ENCODE results near the gene SCGB1A1.
A peak's percentile ranks its signal among the peaks of the same experiment; 100 is the strongest.

Gene SCGB1A1

GRCh38 chr11:62432695-62433094, 13.9 kb downstream of the SCGB1A1 start:
- Histone ChIP-seq H3K4me1 (ENCODE audit: control insufficient read depth in 5 of 5, insufficient read depth in 5 of 5, low read length in 5 of 5) (peaks cover 2 to 60% (median 47%) of the 10 kb centered on the region in 5 donors), H3K9me3 (ENCODE audit: control insufficient read depth in 5 of 5, low read length in 5 of 5) (no peaks in the 10 kb centered on the region), H3K36me3 (ENCODE audit: control insufficient read depth in 5 of 5, insufficient read depth in 5 of 5, low read length in 5 of 5) (peaks cover 0 to 2% (median 0%) of the 10 kb centered on the region in 5 donors), H3K9ac (ENCODE audit: low read length in 5 of 5) (no peak overlapping the region), H3K27ac (ENCODE audit: low read depth, low read length) (no peak overlapping the region), H3K27me3 (ENCODE audit: control insufficient read depth in 5 of 5, insufficient read depth in 4 of 5, low read length in 5 of 5) (no peaks in the 10 kb centered on the region), H3K4me3 (ENCODE audit: low read depth in 1 of 5, low read length in 5 of 5) (no peak overlapping the region)

- Histone ChIP-seq H3K27me3 (ENCODE audit: control insufficient read depth in 5 of 5, insufficient read depth in 4 of 5, low read length in 5 of 5) (no peaks in the 10 kb centered on the region), H3K9ac (ENCODE audit: low read length in 5 of 5) (no peak overlapping the region), H3K27ac (ENCODE audit: low read depth, low read length) (peak overlapping the region; percentile 38), H3K9me3 (ENCODE audit: control insufficient read depth in 5 of 5, low read length in 5 of 5) (no peaks in the 10 kb centered on the region), H3K4me1 (ENCODE audit: control insufficient read depth in 5 of 5, insufficient read depth in 5 of 5, low read length in 5 of 5) (peaks cover 2 to 56% (median 45%) of the 10 kb centered on the region in 5 donors), H3K4me3 (ENCODE audit: low read depth in 1 of 5, low read length in 5 of 5) (peak overlapping the region in 2 of 5 donors; percentile 2 to 4), H3K36me3 (ENCODE audit: control insufficient read depth in 5 of 5, insufficient read depth in 5 of 5, low read length in 5 of 5) (peaks cover 0 to 2% (median 0%) of the 10 kb centered on the region in 5 donors)
Observed at GRCh38 chr11:62433141-62433903, 14.5 kb downstream of the SCGB1A1 start.

- Histone ChIP-seq H3K9ac (ENCODE audit: low read length in 5 of 5) (peak overlapping the region in 2 of 5 donors; percentile 5 to 35), H3K4me3 (ENCODE audit: low read depth in 1 of 5, low read length in 5 of 5) (peak overlapping the region in 2 of 5 donors; percentile 4 to 22), H3K27me3 (ENCODE audit: control insufficient read depth in 5 of 5, insufficient read depth in 4 of 5, low read length in 5 of 5) (no peaks in the 10 kb centered on the region), H3K27ac (ENCODE audit: low read depth, low read length) (peak overlapping the region; percentile 38), H3K4me1 (ENCODE audit: control insufficient read depth in 5 of 5, insufficient read depth in 5 of 5, low read length in 5 of 5) (peaks cover 2 to 55% (median 42%) of the 10 kb centered on the region in 5 donors), H3K9me3 (ENCODE audit: control insufficient read depth in 5 of 5, low read length in 5 of 5) (no peaks in the 10 kb centered on the region), H3K36me3 (ENCODE audit: control insufficient read depth in 5 of 5, insufficient read depth in 5 of 5, low read length in 5 of 5) (peaks cover 0 to 2% (median 0%) of the 10 kb centered on the region in 5 donors)
Observed at GRCh38 chr11:62433904-62434276, 15.1 kb downstream of the SCGB1A1 start.

- H3K36me3 ChIP-seq (ENCODE audit: control insufficient read depth in 5 of 5, insufficient read depth in 5 of 5, low read length in 5 of 5), result peaks cover 0 to 2% (median 0%) of the 10 kb centered on the region in 5 donors
- H3K4me1 ChIP-seq (ENCODE audit: control insufficient read depth in 5 of 5, insufficient read depth in 5 of 5, low read length in 5 of 5), result peaks cover 13 to 54% (median 44%) of the 10 kb centered on the region in 5 donors
- H3K9ac ChIP-seq (ENCODE audit: low read length in 5 of 5), result no peak overlapping the region
- no peaks in the 10 kb centered on the region for H3K9me3 ChIP-seq (ENCODE audit: control insufficient read depth in 5 of 5, low read length in 5 of 5)
- H3K4me3 ChIP-seq (ENCODE audit: low read depth in 1 of 5, low read length in 5 of 5), result no peak overlapping the region
- no peaks in the 10 kb centered on the region for H3K27me3 ChIP-seq (ENCODE audit: control insufficient read depth in 5 of 5, insufficient read depth in 4 of 5, low read length in 5 of 5)
- peak overlapping the region; percentile 46 for H3K27ac ChIP-seq (ENCODE audit: low read depth, low read length)
Observed at GRCh38 chr11:62435846-62436660, 17.2 kb downstream of the SCGB1A1 start.

GRCh38 chr11:62437616-62438015, 18.8 kb downstream of the SCGB1A1 start:
- H3K27me3 ChIP-seq (ENCODE audit: control insufficient read depth in 5 of 5, insufficient read depth in 4 of 5, low read length in 5 of 5), result no peaks in the 10 kb centered on the region
- no peak overlapping the region for H3K4me3 ChIP-seq (ENCODE audit: low read depth in 1 of 5, low read length in 5 of 5)
- no peaks in the 10 kb centered on the region for H3K9me3 ChIP-seq (ENCODE audit: control insufficient read depth in 5 of 5, low read length in 5 of 5)
- no peak overlapping the region for H3K9ac ChIP-seq (ENCODE audit: low read length in 5 of 5)
- H3K4me1 ChIP-seq (ENCODE audit: control insufficient read depth in 5 of 5, insufficient read depth in 5 of 5, low read length in 5 of 5), result peaks cover 10 to 46% (median 40%) of the 10 kb centered on the region in 5 donors
- no peak overlapping the region for H3K27ac ChIP-seq (ENCODE audit: low read depth, low read length)
- peaks cover 0 to 2% (median 0%) of the 10 kb centered on the region in 5 donors for H3K36me3 ChIP-seq (ENCODE audit: control insufficient read depth in 5 of 5, insufficient read depth in 5 of 5, low read length in 5 of 5)

- peaks cover 10 to 47% (median 40%) of the 10 kb centered on the region in 5 donors for H3K4me1 ChIP-seq (ENCODE audit: control insufficient read depth in 5 of 5, insufficient read depth in 5 of 5, low read length in 5 of 5)
- H3K27ac ChIP-seq (ENCODE audit: low read depth, low read length), result no peak overlapping the region
Observed at GRCh38 chr11:62438641-62439040, 19.8 kb downstream of the SCGB1A1 start.

GRCh38 chr11:62439785-62440602, 21.2 kb downstream of the SCGB1A1 start:
- Histone ChIP-seq H3K27me3 (ENCODE audit: control insufficient read depth in 5 of 5, insufficient read depth in 4 of 5, low read length in 5 of 5) (no peaks in the 10 kb centered on the region), H3K4me1 (ENCODE audit: control insufficient read depth in 5 of 5, insufficient read depth in 5 of 5, low read length in 5 of 5) (peaks cover 16 to 47% (median 44%) of the 10 kb centered on the region in 5 donors), H3K9ac (ENCODE audit: low read length in 5 of 5) (peak overlapping the region in 4 of 5 donors; percentile 16 to 68 (median 52)), H3K9me3 (ENCODE audit: control insufficient read depth in 5 of 5, low read length in 5 of 5) (no peaks in the 10 kb centered on the region), H3K4me3 (ENCODE audit: low read depth in 1 of 5, low read length in 5 of 5) (peak overlapping the region in 4 of 5 donors; percentile 30 to 47 (median 46)), H3K36me3 (ENCODE audit: control insufficient read depth in 5 of 5, insufficient read depth in 5 of 5, low read length in 5 of 5) (no peaks in the 10 kb centered on the region), H3K27ac (ENCODE audit: low read depth, low read length) (peak overlapping the region; percentile 89)

More at GRCh38 chr11:62438641-62439040, 19.8 kb downstream of the SCGB1A1 start:
- H3K9ac ChIP-seq (ENCODE audit: low read length in 5 of 5), result no peak overlapping the region
- H3K27me3 ChIP-seq (ENCODE audit: control insufficient read depth in 5 of 5, insufficient read depth in 4 of 5, low read length in 5 of 5), result no peaks in the 10 kb centered on the region
- H3K36me3 ChIP-seq (ENCODE audit: control insufficient read depth in 5 of 5, insufficient read depth in 5 of 5, low read length in 5 of 5), result no peaks in the 10 kb centered on the region
- H3K9me3 ChIP-seq (ENCODE audit: control insufficient read depth in 5 of 5, low read length in 5 of 5), result no peaks in the 10 kb centered on the region
- H3K4me3 ChIP-seq (ENCODE audit: low read depth in 1 of 5, low read length in 5 of 5), result no peak overlapping the region

- Histone ChIP-seq H3K36me3 (ENCODE audit: control insufficient read depth in 5 of 5, insufficient read depth in 5 of 5, low read length in 5 of 5) (peaks cover 0 to 3% (median 0%) of the 10 kb centered on the region in 5 donors), H3K27ac (ENCODE audit: low read depth, low read length) (peak overlapping the region; percentile 99), H3K9ac (ENCODE audit: low read length in 5 of 5) (peak overlapping the region; percentile 67 to 84 (median 77)), H3K9me3 (ENCODE audit: control insufficient read depth in 5 of 5, low read length in 5 of 5) (no peaks in the 10 kb centered on the region), H3K4me3 (ENCODE audit: low read depth in 1 of 5, low read length in 5 of 5) (peak overlapping the region; percentile 31 to 60 (median 53)), H3K27me3 (ENCODE audit: control insufficient read depth in 5 of 5, insufficient read depth in 4 of 5, low read length in 5 of 5) (no peaks in the 10 kb centered on the region), H3K4me1 (ENCODE audit: control insufficient read depth in 5 of 5, insufficient read depth in 5 of 5, low read length in 5 of 5) (peaks cover 22 to 56% (median 55%) of the 10 kb centered on the region in 5 donors)
Observed at GRCh38 chr11:62443390-62444235, 24.8 kb downstream of the SCGB1A1 start.
